Measurements from ENCODE around the gene ABLIM3.

ABLIM3 gene

GRCh38 chr5:149221326-149221725, 80.0 kb downstream of the ABLIM3 start:
- TF ChIP-seq TAF1 (IDR thresholded peaks at IDR 0.05; ENCODE audit: borderline replicate concordance, insufficient read depth, low read length): no peak
- TF ChIP-seq, protein P1, sequence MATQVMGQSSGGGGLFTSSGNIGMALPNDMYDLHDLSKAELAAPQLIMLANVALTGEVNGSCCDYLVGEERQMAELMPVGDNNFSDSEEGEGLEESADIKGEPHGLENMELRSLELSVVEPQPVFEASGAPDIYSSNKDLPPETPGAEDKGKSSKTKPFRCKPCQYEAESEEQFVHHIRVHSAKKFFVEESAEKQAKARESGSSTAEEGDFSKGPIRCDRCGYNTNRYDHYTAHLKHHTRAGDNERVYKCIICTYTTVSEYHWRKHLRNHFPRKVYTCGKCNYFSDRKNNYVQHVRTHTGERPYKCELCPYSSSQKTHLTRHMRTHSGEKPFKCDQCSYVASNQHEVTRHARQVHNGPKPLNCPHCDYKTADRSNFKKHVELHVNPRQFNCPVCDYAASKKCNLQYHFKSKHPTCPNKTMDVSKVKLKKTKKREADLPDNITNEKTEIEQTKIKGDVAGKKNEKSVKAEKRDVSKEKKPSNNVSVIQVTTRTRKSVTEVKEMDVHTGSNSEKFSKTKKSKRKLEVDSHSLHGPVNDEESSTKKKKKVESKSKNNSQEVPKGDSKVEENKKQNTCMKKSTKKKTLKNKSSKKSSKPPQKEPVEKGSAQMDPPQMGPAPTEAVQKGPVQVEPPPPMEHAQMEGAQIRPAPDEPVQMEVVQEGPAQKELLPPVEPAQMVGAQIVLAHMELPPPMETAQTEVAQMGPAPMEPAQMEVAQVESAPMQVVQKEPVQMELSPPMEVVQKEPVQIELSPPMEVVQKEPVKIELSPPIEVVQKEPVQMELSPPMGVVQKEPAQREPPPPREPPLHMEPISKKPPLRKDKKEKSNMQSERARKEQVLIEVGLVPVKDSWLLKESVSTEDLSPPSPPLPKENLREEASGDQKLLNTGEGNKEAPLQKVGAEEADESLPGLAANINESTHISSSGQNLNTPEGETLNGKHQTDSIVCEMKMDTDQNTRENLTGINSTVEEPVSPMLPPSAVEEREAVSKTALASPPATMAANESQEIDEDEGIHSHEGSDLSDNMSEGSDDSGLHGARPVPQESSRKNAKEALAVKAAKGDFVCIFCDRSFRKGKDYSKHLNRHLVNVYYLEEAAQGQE (IDR thresholded peaks at IDR 0.05; ENCODE audit: insufficient read depth in 1 of 2, low read depth in 2 of 2, low read length in 2 of 2): no peak
- TF ChIP-seq SIN3A (IDR thresholded peaks at IDR 0.05; ENCODE audit: borderline replicate concordance, insufficient read depth, low read length): no peak
- TF ChIP-seq FOXP2 (optimal IDR thresholded peaks at IDR 0.05; ENCODE audit: borderline replicate concordance, extremely low read depth, extremely low read length, insufficient read depth): no peak
- TF ChIP-seq POLR2AphosphoS5 (IDR thresholded peaks at IDR 0.05; ENCODE audit: low read depth, low read length): no peak

DNA sequence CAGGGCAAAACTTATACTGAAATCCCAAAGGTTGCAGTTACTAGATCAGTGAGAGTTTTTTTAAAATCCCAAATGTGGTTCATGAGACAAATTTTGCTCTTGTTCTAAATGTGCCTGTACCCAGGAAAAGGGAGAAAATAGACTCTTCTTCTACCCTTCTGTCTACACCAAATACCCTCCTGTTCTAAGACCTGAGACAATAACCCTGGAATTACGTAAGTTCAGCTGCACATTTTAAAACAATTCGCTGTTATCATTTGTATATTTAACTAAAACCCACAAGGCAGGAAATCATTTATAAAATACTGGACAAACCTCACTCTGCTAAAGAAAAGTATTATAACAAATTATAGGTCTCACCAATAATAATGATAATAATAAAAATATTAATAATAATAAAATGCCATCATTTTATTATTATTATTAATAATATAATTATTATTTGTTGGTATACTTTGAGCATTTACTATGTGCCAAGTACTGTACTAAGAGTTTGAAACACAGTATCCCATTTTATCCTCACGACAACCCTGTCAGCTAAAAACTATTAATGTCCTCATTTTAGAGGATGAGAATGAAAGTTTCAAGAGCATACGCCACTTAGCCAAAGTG, 80.5 kb downstream of the ABLIM3 start:
- no peak for TF ChIP-seq TAF1 (IDR thresholded peaks at IDR 0.05; ENCODE audit: borderline replicate concordance, insufficient read depth, low read length)
- TF ChIP-seq, protein P1 (IDR thresholded peaks at IDR 0.05; ENCODE audit: insufficient read depth in 1 of 2, low read depth in 2 of 2, low read length in 2 of 2): no peak
- TF ChIP-seq SIN3A (IDR thresholded peaks at IDR 0.05; ENCODE audit: borderline replicate concordance, insufficient read depth, low read length): no peak
- TF ChIP-seq FOXP2 (optimal IDR thresholded peaks at IDR 0.05; ENCODE audit: borderline replicate concordance, extremely low read depth, extremely low read length, insufficient read depth): no peak
- no peak for TF ChIP-seq POLR2AphosphoS5 (IDR thresholded peaks at IDR 0.05; ENCODE audit: low read depth, low read length)

DNA sequence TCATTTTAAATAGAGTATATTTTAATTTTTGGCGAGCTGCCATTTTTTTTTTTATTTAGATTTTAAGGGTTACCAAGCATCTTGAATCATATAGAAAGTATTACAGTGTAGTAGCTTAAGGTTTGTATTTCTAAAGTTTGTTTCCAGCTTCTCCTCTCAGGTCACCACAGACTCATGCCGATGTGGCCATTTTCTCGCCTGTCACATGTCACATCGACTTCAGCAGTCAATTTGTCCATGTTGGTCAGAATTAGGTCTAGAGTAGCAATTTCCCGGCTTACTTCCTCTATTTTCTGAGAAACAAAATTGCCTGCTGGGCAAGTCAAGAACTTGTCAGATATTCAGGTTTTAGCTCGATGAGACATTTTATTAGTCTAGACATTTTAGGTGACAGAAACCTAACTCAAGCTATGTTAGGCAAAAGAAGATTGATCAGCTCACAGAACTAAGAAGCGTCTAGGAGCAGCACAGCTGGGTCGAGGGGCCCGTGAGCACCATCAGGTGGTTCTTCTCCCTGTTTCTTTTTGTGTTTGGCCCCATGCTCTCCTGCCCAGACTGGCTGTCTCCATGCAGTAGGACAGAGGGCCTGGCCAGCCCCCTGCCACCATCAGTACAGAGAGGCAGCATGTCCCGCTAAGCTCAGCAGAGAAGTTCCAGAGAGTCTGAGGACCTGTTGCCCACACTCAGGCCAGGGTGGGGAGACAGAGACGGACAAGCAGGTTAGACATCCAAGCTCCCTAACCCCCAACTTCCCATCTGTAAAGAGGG, 82.0 kb downstream of the ABLIM3 start:
- no peak for TF ChIP-seq POLR2AphosphoS5 (IDR thresholded peaks at IDR 0.05; ENCODE audit: low read depth, low read length)
- TF ChIP-seq, protein P1 (IDR thresholded peaks at IDR 0.05; ENCODE audit: insufficient read depth in 1 of 2, low read depth in 2 of 2, low read length in 2 of 2): no peak
- TF ChIP-seq FOXP2 (optimal IDR thresholded peaks at IDR 0.05; ENCODE audit: borderline replicate concordance, extremely low read depth, extremely low read length, insufficient read depth): no peak
- TF ChIP-seq TAF1 (IDR thresholded peaks at IDR 0.05; ENCODE audit: borderline replicate concordance, insufficient read depth, low read length): no peak
- TF ChIP-seq SIN3A (IDR thresholded peaks at IDR 0.05; ENCODE audit: borderline replicate concordance, insufficient read depth, low read length): no peak

DNA sequence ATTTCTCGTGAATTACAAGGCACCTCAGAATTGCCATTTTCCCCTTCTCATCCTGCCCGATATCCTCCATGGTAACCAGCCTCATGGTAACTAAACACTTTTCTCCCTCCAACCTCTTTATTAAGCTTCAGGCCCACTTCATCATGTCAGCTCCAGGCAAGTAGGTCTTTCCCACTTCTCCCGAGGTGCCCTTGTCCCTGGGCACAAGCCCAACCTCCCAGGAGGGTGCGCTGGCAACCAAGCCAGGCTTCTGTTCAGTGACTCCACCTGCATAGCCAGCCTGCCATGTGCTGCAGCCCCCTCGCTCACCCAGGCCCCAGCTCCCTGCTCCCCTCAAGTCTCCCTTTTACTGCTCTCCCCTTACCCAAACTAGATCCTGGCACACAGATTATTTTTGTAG, 83.0 kb downstream of the ABLIM3 start:
- TF ChIP-seq, protein P1 (IDR thresholded peaks at IDR 0.05; ENCODE audit: insufficient read depth in 1 of 2, low read depth in 2 of 2, low read length in 2 of 2): no peak
- TF ChIP-seq POLR2AphosphoS5 (IDR thresholded peaks at IDR 0.05; ENCODE audit: low read depth, low read length) (no peak), FOXP2 (optimal IDR thresholded peaks at IDR 0.05; ENCODE audit: borderline replicate concordance, extremely low read depth, extremely low read length, insufficient read depth) (no peak), SIN3A (IDR thresholded peaks at IDR 0.05; ENCODE audit: borderline replicate concordance, insufficient read depth, low read length) (no peak), TAF1 (IDR thresholded peaks at IDR 0.05; ENCODE audit: borderline replicate concordance, insufficient read depth, low read length) (no peak)
